Neural cell (in vitro differentiated cells): Measurements from ENCODE around the gene MYO9A. TPM values are rescaled to one million over a fixed set of nuclear protein-coding genes. Genes with fewer than 3 reads are reported as not detected.

ENCODE experiments used
- H2AFZ ChIP-seq: fragments of 200-600, 300-800 bp; sonication (generic), shearing (Covaris generic); 2 replicates; pipeline ENCODE4 v1.6.0; 2014; ENCODE audit warnings: low read depth, mild to moderate bottlenecking, antibody characterized with exemption, low read length, moderate library complexity
- H3F3A ChIP-seq: fragments of 200-600 bp; shearing (Covaris generic); 2 replicates; pipeline ENCODE4 v1.6.1; 2016; ENCODE audit warnings: mild to moderate bottlenecking, moderate library complexity, mixed read lengths, antibody characterized with exemption, low read length; ENCODE audit not compliant: insufficient read depth, poor library complexity, severe bottlenecking
- H3K27ac ChIP-seq: fragments of 200-600, 300-800 bp; sonication (generic), shearing (Covaris generic); 2 replicates; pipeline ENCODE4 v1.5.1; 2014; ENCODE audit warnings: mild to moderate bottlenecking, low read length, moderate library complexity
- H3K27me3 ChIP-seq: fragments of 300-800, 200-600 bp; sonication (generic), shearing (Covaris generic); 2 replicates; pipeline ENCODE4 v1.6.0; 2014; ENCODE audit warnings: mild to moderate bottlenecking, low read depth, low read length, moderate library complexity; ENCODE audit not compliant: insufficient read depth
- H3K36me3 ChIP-seq: fragments of 300-800, 200-600 bp; sonication (generic), shearing (Covaris generic); 2 replicates; pipeline ENCODE4 v1.5.1; 2014; ENCODE audit warnings: mild to moderate bottlenecking, antibody characterized with exemption, low read length, moderate library complexity; ENCODE audit not compliant: insufficient read depth
- H3K4me2 ChIP-seq: fragments of 300-800, 200-600 bp; sonication (generic), shearing (Covaris generic); 2 replicates; pipeline ENCODE4 v1.6.0; 2014; ENCODE audit warnings: mild to moderate bottlenecking, low read length
- H3K4me3 ChIP-seq: fragments of 300-800, 200-600 bp; sonication (generic), shearing (Covaris generic); 2 replicates; pipeline ENCODE4 v1.5.1; 2014; ENCODE audit warnings: mild to moderate bottlenecking, low read length, moderate library complexity
- H3K79me2 ChIP-seq: fragments of 200-600 bp; shearing (Covaris generic); replicated peaks from 2 replicates; pipeline ENCODE4 v1.6.0; 2014; ENCODE audit warnings: mild to moderate bottlenecking, low read length, moderate library complexity; ENCODE audit not compliant: insufficient read depth
- H3K9ac ChIP-seq: fragments of 300-800, 200-600 bp; sonication (generic), shearing (Covaris generic); 2 replicates; pipeline ENCODE4 v1.6.1; 2016; ENCODE audit warnings: mild to moderate bottlenecking, low read length, mixed read lengths
- H3K9me2 ChIP-seq: fragments of 200-600 bp; shearing (Covaris generic); 2 replicates; pipeline ENCODE4 v1.6.1; 2016; ENCODE audit warnings: mild to moderate bottlenecking, low read length, mixed read lengths; ENCODE audit not compliant: insufficient read depth
- H3K9me3 ChIP-seq: fragments of 200-600, 300-800 bp; sonication (generic), shearing (Covaris generic); 2 replicates; pipeline ENCODE4 v1.6.1; 2016; ENCODE audit warnings: mild to moderate bottlenecking, mixed run types, low read length, moderate library complexity, mixed read lengths
- H4K20me1 ChIP-seq: fragments of 200-600 bp; shearing (Covaris generic); 2 replicates; pipeline ENCODE4 v1.6.1; 2016; ENCODE audit warnings: mild to moderate bottlenecking, mixed run types; ENCODE audit not compliant: insufficient read depth
- EP300 ChIP-seq: fragments of 450-650 bp; conservative IDR thresholded peaks from 2 replicates; pipeline ENCODE4 v1.6.1; 2014; ENCODE audit warnings: antibody characterized with exemption, mild to moderate bottlenecking, moderate library complexity; ENCODE audit not compliant: poor library complexity, severe bottlenecking
- EZH2 ChIP-seq: fragments of 200-600, 300-800 bp; shearing (Covaris generic), sonication (generic); IDR thresholded peaks from 2 replicates; pipeline ENCODE4 v1.6.1; 2014; ENCODE audit warnings: antibody characterized with exemption, low read length, borderline replicate concordance, mild to moderate bottlenecking; ENCODE audit not compliant: insufficient read depth, poor library complexity, severe bottlenecking
- MXI1 ChIP-seq: fragments of 450-650 bp; conservative IDR thresholded peaks from 2 replicates; pipeline ENCODE4 v1.6.1; 2014; ENCODE audit warnings: antibody characterized with exemption, mild to moderate bottlenecking; ENCODE audit not compliant: poor library complexity, severe bottlenecking
- POLR2AphosphoS5 ChIP-seq: IDR thresholded peaks from 2 replicates; pipeline ENCODE4 v1.6.1; 2012
- RAD21 ChIP-seq: fragments of 450-650 bp; conservative IDR thresholded peaks from 2 replicates; pipeline ENCODE4 v1.6.1; 2014; ENCODE audit warnings: antibody characterized with exemption, mild to moderate bottlenecking, moderate library complexity
- SMC3 ChIP-seq: fragments of 450-650 bp; conservative IDR thresholded peaks from 2 replicates; pipeline ENCODE4 v1.6.1; 2014; ENCODE audit warnings: antibody characterized with exemption, mild to moderate bottlenecking, moderate library complexity; ENCODE audit not compliant: poor library complexity
- TAF1 ChIP-seq: IDR thresholded peaks from 2 replicates; pipeline ENCODE4 v1.6.1; 2012; ENCODE audit warnings: low read depth
- polyA plus RNA-seq: library from polyadenylated mRNA; depleted of rRNA; stranded (reverse); fragments of >200 nt; gene quantifications from 2 replicates; pipeline ENCODE4 v1.2.3, GENCODE V29; 2014
- TF ChIP-seq, protein P1 (sequence below): IDR thresholded peaks from 2 replicates; pipeline ENCODE4 v1.6.1; 2012; ENCODE audit warnings: borderline replicate concordance
- TF ChIP-seq, protein P2 (sequence below): fragments of 450-650 bp; IDR thresholded peaks from 2 replicates; pipeline ENCODE4 v1.5.1; 2014; ENCODE audit warnings: antibody characterized with exemption, mild to moderate bottlenecking, moderate library complexity; ENCODE audit not compliant: poor library complexity, severe bottlenecking

The MYO9A gene
- polyA plus RNA-seq, 1 donor from 2014 or later: 22.7 TPM

DNA sequence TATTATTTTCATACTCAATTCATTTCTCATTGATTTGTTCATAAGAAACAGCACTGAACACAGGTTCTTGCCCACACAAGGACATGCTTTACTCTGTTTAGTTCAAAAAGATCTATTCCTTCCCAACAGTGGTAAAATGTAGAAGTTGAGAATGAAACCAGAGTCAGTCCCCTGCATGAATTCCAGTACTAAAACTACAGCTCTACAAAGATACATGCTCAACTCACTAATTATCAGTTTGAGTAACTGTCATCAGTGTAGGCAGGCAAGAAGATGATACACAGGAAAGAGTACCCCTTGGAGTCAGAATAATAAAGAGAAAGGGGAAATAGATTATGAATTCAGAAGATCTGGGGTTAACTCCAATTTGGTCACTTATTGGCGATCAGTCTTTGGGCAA, 264.4 kb downstream of the MYO9A start:
- Histone ChIP-seq H3K4me2 (no peak overlapping the region), H3K9ac (no peak overlapping the region), H3F3A (no peaks in the 10 kb centered on the region), H3K79me2 (no peaks in the 10 kb centered on the region), H4K20me1 (no peaks in the 10 kb centered on the region), H3K9me2 (no peaks in the 10 kb centered on the region), H3K36me3 (peaks cover 12% of the 10 kb centered on the region), H3K27ac (no peak overlapping the region), H3K27me3 (no peaks in the 10 kb centered on the region), H3K4me3 (no peak overlapping the region), H2AFZ (no peak overlapping the region), H3K9me3 (no peaks in the 10 kb centered on the region)
- TF ChIP-seq, protein P1, sequence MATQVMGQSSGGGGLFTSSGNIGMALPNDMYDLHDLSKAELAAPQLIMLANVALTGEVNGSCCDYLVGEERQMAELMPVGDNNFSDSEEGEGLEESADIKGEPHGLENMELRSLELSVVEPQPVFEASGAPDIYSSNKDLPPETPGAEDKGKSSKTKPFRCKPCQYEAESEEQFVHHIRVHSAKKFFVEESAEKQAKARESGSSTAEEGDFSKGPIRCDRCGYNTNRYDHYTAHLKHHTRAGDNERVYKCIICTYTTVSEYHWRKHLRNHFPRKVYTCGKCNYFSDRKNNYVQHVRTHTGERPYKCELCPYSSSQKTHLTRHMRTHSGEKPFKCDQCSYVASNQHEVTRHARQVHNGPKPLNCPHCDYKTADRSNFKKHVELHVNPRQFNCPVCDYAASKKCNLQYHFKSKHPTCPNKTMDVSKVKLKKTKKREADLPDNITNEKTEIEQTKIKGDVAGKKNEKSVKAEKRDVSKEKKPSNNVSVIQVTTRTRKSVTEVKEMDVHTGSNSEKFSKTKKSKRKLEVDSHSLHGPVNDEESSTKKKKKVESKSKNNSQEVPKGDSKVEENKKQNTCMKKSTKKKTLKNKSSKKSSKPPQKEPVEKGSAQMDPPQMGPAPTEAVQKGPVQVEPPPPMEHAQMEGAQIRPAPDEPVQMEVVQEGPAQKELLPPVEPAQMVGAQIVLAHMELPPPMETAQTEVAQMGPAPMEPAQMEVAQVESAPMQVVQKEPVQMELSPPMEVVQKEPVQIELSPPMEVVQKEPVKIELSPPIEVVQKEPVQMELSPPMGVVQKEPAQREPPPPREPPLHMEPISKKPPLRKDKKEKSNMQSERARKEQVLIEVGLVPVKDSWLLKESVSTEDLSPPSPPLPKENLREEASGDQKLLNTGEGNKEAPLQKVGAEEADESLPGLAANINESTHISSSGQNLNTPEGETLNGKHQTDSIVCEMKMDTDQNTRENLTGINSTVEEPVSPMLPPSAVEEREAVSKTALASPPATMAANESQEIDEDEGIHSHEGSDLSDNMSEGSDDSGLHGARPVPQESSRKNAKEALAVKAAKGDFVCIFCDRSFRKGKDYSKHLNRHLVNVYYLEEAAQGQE: no peak
- TF ChIP-seq MXI1: no peak
- TF ChIP-seq SMC3: no peak
- TF ChIP-seq EP300: no peak
- no peak for TF ChIP-seq RAD21

DNA sequence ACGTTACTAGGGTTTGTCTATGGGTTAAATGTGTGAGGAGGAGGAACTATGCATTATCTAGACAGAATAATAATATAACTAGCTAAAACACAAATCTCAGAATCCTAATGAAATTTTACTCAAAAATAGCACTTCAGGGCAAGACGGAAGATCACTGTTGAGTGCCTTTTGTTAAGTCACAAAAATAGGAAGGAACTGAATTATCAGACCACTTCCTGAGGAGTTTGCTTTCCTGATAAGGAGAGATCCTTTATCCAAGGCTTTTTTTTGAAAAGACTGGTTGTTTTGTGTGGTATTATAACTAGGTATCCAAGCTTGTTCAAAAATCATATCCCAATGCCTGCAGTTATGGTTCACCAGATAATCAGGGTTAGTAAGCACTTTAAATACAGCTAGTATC, 273.0 kb downstream of the MYO9A start:
- H3K79me2 ChIP-seq: no peaks in the 10 kb centered on the region
- no peak overlapping the region for H3K27ac ChIP-seq
- H3K4me2 ChIP-seq: no peak overlapping the region
- H3K9me3 ChIP-seq: no peaks in the 10 kb centered on the region
- H2AFZ ChIP-seq: no peak overlapping the region
- H3K27me3 ChIP-seq: no peaks in the 10 kb centered on the region
- H3F3A ChIP-seq: no peaks in the 10 kb centered on the region
- TF ChIP-seq EZH2 (no peak), RAD21 (no peak), TAF1 (no peak), EP300 (no peak), POLR2AphosphoS5 (no peak), MXI1 (no peak), SMC3 (no peak)
- TF ChIP-seq, protein P1: no peak
- TF ChIP-seq, protein P2, sequence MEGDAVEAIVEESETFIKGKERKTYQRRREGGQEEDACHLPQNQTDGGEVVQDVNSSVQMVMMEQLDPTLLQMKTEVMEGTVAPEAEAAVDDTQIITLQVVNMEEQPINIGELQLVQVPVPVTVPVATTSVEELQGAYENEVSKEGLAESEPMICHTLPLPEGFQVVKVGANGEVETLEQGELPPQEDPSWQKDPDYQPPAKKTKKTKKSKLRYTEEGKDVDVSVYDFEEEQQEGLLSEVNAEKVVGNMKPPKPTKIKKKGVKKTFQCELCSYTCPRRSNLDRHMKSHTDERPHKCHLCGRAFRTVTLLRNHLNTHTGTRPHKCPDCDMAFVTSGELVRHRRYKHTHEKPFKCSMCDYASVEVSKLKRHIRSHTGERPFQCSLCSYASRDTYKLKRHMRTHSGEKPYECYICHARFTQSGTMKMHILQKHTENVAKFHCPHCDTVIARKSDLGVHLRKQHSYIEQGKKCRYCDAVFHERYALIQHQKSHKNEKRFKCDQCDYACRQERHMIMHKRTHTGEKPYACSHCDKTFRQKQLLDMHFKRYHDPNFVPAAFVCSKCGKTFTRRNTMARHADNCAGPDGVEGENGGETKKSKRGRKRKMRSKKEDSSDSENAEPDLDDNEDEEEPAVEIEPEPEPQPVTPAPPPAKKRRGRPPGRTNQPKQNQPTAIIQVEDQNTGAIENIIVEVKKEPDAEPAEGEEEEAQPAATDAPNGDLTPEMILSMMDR: no peak
- H4K20me1 ChIP-seq: no peaks in the 10 kb centered on the region
- no peaks in the 10 kb centered on the region for H3K9me2 ChIP-seq
- H3K4me3 ChIP-seq: no peak overlapping the region
- peaks cover 19% of the 10 kb centered on the region for H3K36me3 ChIP-seq
- no peak overlapping the region for H3K9ac ChIP-seq
